ENCODE measurements around the gene NUF2. TPM values are rescaled to one million over a fixed set of nuclear protein-coding genes. Genes with fewer than 3 reads are reported as not detected.
"Not testable (repeated sequence)": the region's sequence is repeated elsewhere in the genome, so short reads cannot be mapped to it uniquely, and the experiment has no call there.

Gene NUF2
- total and polyA plus RNA-seq, 4 donors = 0.80 to 31.6 (median 1.0) TPM; not detected in 1

DNA sequence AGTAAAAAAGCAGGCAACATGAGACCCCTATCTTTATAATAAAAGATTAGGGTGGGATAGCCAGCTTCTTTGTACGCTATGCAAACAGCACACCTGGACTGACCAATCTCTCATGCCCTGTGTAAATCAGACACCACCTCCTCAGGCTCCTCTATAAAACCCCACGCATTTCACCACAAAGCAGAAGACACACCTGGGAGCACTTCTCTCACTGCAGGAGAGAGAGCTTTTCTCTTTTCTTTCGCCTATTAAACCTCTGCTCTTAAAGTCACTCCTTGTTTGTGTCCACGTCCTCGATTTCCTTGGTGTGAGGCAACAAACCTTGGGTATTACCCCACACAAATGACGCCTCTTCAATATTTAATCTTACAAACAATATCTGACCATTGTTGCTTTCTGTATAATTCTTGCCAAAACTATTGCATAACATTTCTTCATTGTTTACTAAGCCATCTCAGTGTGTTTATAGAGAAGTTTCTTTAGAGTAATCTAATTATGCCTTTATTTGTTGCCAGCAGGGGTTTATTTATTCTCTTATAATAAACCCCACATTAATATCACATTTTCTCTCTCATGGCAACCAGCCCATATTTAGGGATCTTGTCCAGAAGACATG is 31.6 kb upstream of the NUF2 start:
- no peaks in the 10 kb centered on the region for H3K27me3 ChIP-seq (ENCODE audit: control insufficient read depth in 4 of 4, insufficient read depth in 4 of 4, low read length in 3 of 4)
- no peak overlapping the region for H3K9ac ChIP-seq (ENCODE audit: low read depth in 1 of 2, low read length in 2 of 2)
- DNase-seq (ENCODE audit: low spot score) = no peak
- no peak overlapping the region for H3K4me3 ChIP-seq (ENCODE audit: low read depth in 1 of 3, low read length in 3 of 3)
- TF ChIP-seq, protein P1, sequence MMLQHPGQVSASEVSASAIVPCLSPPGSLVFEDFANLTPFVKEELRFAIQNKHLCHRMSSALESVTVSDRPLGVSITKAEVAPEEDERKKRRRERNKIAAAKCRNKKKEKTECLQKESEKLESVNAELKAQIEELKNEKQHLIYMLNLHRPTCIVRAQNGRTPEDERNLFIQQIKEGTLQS (IDR thresholded peaks at IDR 0.05) = no peak
- TF ChIP-seq FOXA2 (IDR thresholded peaks at IDR 0.05) (peak; percentile 83), RXRA (IDR thresholded peaks at IDR 0.05) (peak in 1 of 2 donors; percentile 65), RAD21 (IDR thresholded peaks at IDR 0.05) (no peak), JUND (IDR thresholded peaks at IDR 0.05) (peak in 1 of 2 donors; percentile 52), FOXA1 (IDR thresholded peaks at IDR 0.05) (peak; percentile 39), GABPA (IDR thresholded peaks at IDR 0.05 in 1 of 2, conservative IDR thresholded peaks at IDR 0.05 in 1 of 2) (peak in 1 of 2 donors; percentile 18), HNF4A (conservative IDR thresholded peaks at IDR 0.05) (peak; percentile 47 to 61), EGR1 (IDR thresholded peaks at IDR 0.05; ENCODE audit: low read depth in 2 of 2) (no peak), YY1 (IDR thresholded peaks at IDR 0.05) (peak; percentile 27)
- TF ChIP-seq, protein P2, sequence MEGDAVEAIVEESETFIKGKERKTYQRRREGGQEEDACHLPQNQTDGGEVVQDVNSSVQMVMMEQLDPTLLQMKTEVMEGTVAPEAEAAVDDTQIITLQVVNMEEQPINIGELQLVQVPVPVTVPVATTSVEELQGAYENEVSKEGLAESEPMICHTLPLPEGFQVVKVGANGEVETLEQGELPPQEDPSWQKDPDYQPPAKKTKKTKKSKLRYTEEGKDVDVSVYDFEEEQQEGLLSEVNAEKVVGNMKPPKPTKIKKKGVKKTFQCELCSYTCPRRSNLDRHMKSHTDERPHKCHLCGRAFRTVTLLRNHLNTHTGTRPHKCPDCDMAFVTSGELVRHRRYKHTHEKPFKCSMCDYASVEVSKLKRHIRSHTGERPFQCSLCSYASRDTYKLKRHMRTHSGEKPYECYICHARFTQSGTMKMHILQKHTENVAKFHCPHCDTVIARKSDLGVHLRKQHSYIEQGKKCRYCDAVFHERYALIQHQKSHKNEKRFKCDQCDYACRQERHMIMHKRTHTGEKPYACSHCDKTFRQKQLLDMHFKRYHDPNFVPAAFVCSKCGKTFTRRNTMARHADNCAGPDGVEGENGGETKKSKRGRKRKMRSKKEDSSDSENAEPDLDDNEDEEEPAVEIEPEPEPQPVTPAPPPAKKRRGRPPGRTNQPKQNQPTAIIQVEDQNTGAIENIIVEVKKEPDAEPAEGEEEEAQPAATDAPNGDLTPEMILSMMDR (IDR thresholded peaks at IDR 0.05; ENCODE audit: low read depth, low read length, missing input control) = no peak
- TF ChIP-seq, protein P3, sequence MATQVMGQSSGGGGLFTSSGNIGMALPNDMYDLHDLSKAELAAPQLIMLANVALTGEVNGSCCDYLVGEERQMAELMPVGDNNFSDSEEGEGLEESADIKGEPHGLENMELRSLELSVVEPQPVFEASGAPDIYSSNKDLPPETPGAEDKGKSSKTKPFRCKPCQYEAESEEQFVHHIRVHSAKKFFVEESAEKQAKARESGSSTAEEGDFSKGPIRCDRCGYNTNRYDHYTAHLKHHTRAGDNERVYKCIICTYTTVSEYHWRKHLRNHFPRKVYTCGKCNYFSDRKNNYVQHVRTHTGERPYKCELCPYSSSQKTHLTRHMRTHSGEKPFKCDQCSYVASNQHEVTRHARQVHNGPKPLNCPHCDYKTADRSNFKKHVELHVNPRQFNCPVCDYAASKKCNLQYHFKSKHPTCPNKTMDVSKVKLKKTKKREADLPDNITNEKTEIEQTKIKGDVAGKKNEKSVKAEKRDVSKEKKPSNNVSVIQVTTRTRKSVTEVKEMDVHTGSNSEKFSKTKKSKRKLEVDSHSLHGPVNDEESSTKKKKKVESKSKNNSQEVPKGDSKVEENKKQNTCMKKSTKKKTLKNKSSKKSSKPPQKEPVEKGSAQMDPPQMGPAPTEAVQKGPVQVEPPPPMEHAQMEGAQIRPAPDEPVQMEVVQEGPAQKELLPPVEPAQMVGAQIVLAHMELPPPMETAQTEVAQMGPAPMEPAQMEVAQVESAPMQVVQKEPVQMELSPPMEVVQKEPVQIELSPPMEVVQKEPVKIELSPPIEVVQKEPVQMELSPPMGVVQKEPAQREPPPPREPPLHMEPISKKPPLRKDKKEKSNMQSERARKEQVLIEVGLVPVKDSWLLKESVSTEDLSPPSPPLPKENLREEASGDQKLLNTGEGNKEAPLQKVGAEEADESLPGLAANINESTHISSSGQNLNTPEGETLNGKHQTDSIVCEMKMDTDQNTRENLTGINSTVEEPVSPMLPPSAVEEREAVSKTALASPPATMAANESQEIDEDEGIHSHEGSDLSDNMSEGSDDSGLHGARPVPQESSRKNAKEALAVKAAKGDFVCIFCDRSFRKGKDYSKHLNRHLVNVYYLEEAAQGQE (IDR thresholded peaks at IDR 0.05) = no peak
- TF ChIP-seq, protein P4, sequence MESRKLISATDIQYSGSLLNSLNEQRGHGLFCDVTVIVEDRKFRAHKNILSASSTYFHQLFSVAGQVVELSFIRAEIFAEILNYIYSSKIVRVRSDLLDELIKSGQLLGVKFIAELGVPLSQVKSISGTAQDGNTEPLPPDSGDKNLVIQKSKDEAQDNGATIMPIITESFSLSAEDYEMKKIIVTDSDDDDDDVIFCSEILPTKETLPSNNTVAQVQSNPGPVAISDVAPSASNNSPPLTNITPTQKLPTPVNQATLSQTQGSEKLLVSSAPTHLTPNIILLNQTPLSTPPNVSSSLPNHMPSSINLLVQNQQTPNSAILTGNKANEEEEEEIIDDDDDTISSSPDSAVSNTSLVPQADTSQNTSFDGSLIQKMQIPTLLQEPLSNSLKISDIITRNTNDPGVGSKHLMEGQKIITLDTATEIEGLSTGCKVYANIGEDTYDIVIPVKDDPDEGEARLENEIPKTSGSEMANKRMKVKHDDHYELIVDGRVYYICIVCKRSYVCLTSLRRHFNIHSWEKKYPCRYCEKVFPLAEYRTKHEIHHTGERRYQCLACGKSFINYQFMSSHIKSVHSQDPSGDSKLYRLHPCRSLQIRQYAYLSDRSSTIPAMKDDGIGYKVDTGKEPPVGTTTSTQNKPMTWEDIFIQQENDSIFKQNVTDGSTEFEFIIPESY (IDR thresholded peaks at IDR 0.05) = no peak
- H3K27ac ChIP-seq (ENCODE audit: low read depth in 1 of 2, low read length in 2 of 2) = no peak overlapping the region
- no peaks in the 10 kb centered on the region for H3K9me3 ChIP-seq (ENCODE audit: control insufficient read depth in 4 of 4, low read length in 3 of 4)
- H3K4me1 ChIP-seq (ENCODE audit: control insufficient read depth in 4 of 4, insufficient read depth in 4 of 4, low read length in 3 of 4) = peaks cover 0 to 10% (median 3%) of the 10 kb centered on the region in 4 donors
- no peaks in the 10 kb centered on the region for H3K36me3 ChIP-seq (ENCODE audit: control insufficient read depth in 4 of 4, insufficient read depth in 3 of 4, low read depth in 1 of 4, low read length in 3 of 4)
- WGBS = 46% methylated on average over 6 of the region's 6 CpGs

DNA sequence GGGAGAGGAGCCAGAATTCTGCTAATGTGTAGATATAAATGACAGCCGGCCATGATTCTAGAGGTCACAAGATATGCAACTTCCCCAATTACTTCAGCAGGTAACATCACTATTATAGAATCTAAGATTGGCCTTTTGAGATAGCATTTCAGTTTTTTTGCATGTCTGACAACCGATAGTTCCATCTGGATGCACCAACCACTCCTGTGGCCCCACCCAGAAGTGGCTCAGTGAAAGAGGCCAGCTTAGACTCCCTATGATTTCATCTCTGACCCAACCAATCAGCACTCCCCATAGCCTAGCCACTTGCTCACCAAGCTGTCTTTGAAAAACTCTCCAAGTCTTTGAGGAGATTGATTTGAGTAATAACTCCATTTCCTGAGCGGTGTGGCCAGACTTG is 30.3 kb upstream of the NUF2 start:
- Histone ChIP-seq H3K36me3 (ENCODE audit: control insufficient read depth in 4 of 4, insufficient read depth in 3 of 4, low read depth in 1 of 4, low read length in 3 of 4) (no peaks in the 10 kb centered on the region), H3K27ac (ENCODE audit: low read depth in 1 of 2, low read length in 2 of 2) (no peak overlapping the region), H3K4me1 (ENCODE audit: control insufficient read depth in 4 of 4, insufficient read depth in 4 of 4, low read length in 3 of 4) (peaks cover 0 to 10% (median 6%) of the 10 kb centered on the region in 4 donors), H3K4me3 (ENCODE audit: low read depth in 1 of 3, low read length in 3 of 3) (no peak overlapping the region), H3K27me3 (ENCODE audit: control insufficient read depth in 4 of 4, insufficient read depth in 4 of 4, low read length in 3 of 4) (no peaks in the 10 kb centered on the region), H3K9ac (ENCODE audit: low read depth in 1 of 2, low read length in 2 of 2) (no peak overlapping the region), H3K9me3 (ENCODE audit: control insufficient read depth in 4 of 4, low read length in 3 of 4) (no peaks in the 10 kb centered on the region)
- WGBS = 96% methylated on average over 3 of the region's 3 CpGs
- DNase-seq (ENCODE audit: low spot score) = no peak
- TF ChIP-seq EGR1 (IDR thresholded peaks at IDR 0.05; ENCODE audit: low read depth in 2 of 2) (no peak), JUND (IDR thresholded peaks at IDR 0.05) (no peak), FOXA2 (IDR thresholded peaks at IDR 0.05) (no peak)

DNA sequence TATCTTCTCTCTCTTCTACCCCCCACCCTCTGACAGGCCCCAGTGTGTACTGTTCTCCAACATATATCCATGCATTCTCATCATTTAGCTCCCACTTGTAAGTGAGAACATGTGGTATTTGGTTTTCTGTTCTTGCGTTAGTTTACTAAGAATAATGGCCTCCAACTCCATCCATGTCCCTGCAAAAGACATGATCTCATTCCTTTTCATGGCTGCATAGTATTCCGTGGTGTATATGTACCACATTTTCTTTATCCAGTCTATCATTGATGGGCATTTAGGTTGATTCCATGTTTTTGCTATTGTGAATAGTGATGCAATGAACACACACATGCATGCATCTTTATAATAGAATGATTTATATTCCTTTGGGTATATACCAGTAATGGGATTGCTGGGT is 29.6 kb upstream of the NUF2 start:
- not testable (repeated sequence) for H3K9me3 ChIP-seq (ENCODE audit: control insufficient read depth in 4 of 4, low read length in 3 of 4); H3K27me3 ChIP-seq (ENCODE audit: control insufficient read depth in 4 of 4, insufficient read depth in 4 of 4, low read length in 3 of 4); H3K4me1 ChIP-seq (ENCODE audit: control insufficient read depth in 4 of 4, insufficient read depth in 4 of 4, low read length in 3 of 4); H3K27ac ChIP-seq (ENCODE audit: low read depth in 1 of 2, low read length in 2 of 2); H3K36me3 ChIP-seq (ENCODE audit: control insufficient read depth in 4 of 4, insufficient read depth in 3 of 4, low read depth in 1 of 4, low read length in 3 of 4); H3K9ac ChIP-seq (ENCODE audit: low read depth in 1 of 2, low read length in 2 of 2); H3K4me3 ChIP-seq (ENCODE audit: low read depth in 1 of 3, low read length in 3 of 3); DNase-seq (ENCODE audit: low spot score)
- WGBS = 94% methylated on average over 2 of the region's 2 CpGs
